ENCODE measurements around the gene UBE2Q1.
A peak's percentile ranks its signal among the peaks of the same experiment; 100 is the strongest.

- TF ChIP-seq, protein P1, sequence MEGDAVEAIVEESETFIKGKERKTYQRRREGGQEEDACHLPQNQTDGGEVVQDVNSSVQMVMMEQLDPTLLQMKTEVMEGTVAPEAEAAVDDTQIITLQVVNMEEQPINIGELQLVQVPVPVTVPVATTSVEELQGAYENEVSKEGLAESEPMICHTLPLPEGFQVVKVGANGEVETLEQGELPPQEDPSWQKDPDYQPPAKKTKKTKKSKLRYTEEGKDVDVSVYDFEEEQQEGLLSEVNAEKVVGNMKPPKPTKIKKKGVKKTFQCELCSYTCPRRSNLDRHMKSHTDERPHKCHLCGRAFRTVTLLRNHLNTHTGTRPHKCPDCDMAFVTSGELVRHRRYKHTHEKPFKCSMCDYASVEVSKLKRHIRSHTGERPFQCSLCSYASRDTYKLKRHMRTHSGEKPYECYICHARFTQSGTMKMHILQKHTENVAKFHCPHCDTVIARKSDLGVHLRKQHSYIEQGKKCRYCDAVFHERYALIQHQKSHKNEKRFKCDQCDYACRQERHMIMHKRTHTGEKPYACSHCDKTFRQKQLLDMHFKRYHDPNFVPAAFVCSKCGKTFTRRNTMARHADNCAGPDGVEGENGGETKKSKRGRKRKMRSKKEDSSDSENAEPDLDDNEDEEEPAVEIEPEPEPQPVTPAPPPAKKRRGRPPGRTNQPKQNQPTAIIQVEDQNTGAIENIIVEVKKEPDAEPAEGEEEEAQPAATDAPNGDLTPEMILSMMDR (IDR thresholded peaks at IDR 0.05): no peak
- TF ChIP-seq POLR2A (IDR thresholded peaks at IDR 0.05): peak; percentile 65
Measured at GRCh38 chr1:154558720-154559465, 431 bp upstream of the UBE2Q1 start.
